Aorta (tissue), 5 donors: Measurements from ENCODE around the gene ZDHHC14. TPM values are rescaled to one million over a fixed set of nuclear protein-coding genes. Genes with fewer than 3 reads are reported as not detected.
"Not testable (repeated sequence)": the region's sequence is repeated elsewhere in the genome, so short reads cannot be mapped to it uniquely, and the experiment has no call there.

ENCODE experiments used
- ATAC-seq: fragments of 200-7000 bp; cut with Tn5 transposase; one replicate; pipeline ENCODE4 v1.9.1; 2022; ENCODE audit warnings: moderate library complexity; ENCODE audit not compliant: low FRiP score
- DNase-seq, 2 donors: peaks; one replicate each; pipeline ENCODE4 v3.0.0-alpha.2; 2020
- H3K27ac ChIP-seq, 2 donors: one replicate each; pipeline ENCODE4 v1.5.1; 2013; ENCODE audit warnings: low read length in 2 of 2, mild to moderate bottlenecking in 2 of 2, moderate library complexity in 2 of 2, control low read depth in 1 of 2, inconsistent platforms in 1 of 2, low read depth in 1 of 2
- H3K27me3 ChIP-seq, 2 donors: one replicate each; pipeline ENCODE4 v1.6.1; 2013; ENCODE audit warnings: control low read depth in 1 of 2, low read length in 1 of 2, mild to moderate bottlenecking in 1 of 2, moderate library complexity in 1 of 2; ENCODE audit not compliant: insufficient read depth in 2 of 2, control insufficient read depth in 1 of 2
- H3K36me3 ChIP-seq, 2 donors: one replicate each; pipeline ENCODE4 v1.6.1; 2013; ENCODE audit warnings: control low read depth in 1 of 2, low read length in 1 of 2, mild to moderate bottlenecking in 1 of 2; ENCODE audit not compliant: insufficient read depth in 2 of 2, control insufficient read depth in 1 of 2
- H3K4me1 ChIP-seq, 2 donors: one replicate each; pipeline ENCODE4 v1.6.1; 2013; ENCODE audit warnings: low read length in 2 of 2, control low read depth in 1 of 2, mild to moderate bottlenecking in 1 of 2, moderate library complexity in 1 of 2; ENCODE audit not compliant: insufficient read depth in 2 of 2, control insufficient read depth in 1 of 2
- H3K4me3 ChIP-seq, 2 donors: one replicate each; pipeline ENCODE4 v1.5.1; 2013; ENCODE audit warnings: low read length in 2 of 2, control low read depth in 1 of 2, mild to moderate bottlenecking in 1 of 2
- H3K9me3 ChIP-seq: one replicate; pipeline ENCODE4 v1.6.1; 2013; ENCODE audit warnings: mild to moderate bottlenecking, low read length; ENCODE audit not compliant: control insufficient read depth
- WGBS, 2 donors: extraction: QIAGEN DNeasy Blood & Tissue Kit; methylation state at CpG; one replicate each; pipeline ENCODE4 v1.1.7; 2013; 5-methylcytosine and 5-hydroxymethylcytosine counted together
- intact Hi-C, 2 donors: fragments of 100-400 bp; cut with DNase I; formaldehyde crosslinking; loops; one replicate each; pipeline versions ENCODE4 v1.14.2 to v1.15.0; 2022
- polyA plus RNA-seq, 2 donors: library from polyadenylated mRNA; stranded (reverse); fragments of 200-250 nt; gene quantifications; one replicate each; pipeline ENCODE4 v1.2.3, GENCODE V29; 2013
- total RNA-seq, 2 donors: library from RNA; stranded (reverse); fragmentation: NEBNext Ultra II Directional; extraction: Animal tissue kit (Norgen Biotek cat#: 25700); gene quantifications; one replicate each; pipeline ENCODE4 v1.2.1, GENCODE V29; 2021
- donor health status: healthy with polysubstance abuse.
- donor health status: Bipolar disorder and iron deficiency.
- donor health status: DM: no; HTN: no; CAD: no.
- donor health status: DM: no; HTN: no; CAD: no.
- donor health status: DM: yes; HTN: yes; CAD: no.

Gene ZDHHC14
- total and polyA plus RNA-seq, 4 donors, result 2.8 to 17.8 (median 14.4) TPM

GRCh38 chr6:157407646-157408045, 26.7 kb downstream of the ZDHHC14 start:
- Histone ChIP-seq H3K9me3 (no peaks in the 10 kb centered on the region), H3K4me1 (no peaks in the 10 kb centered on the region), H3K27ac (no peak overlapping the region), H3K4me3 (no peak overlapping the region), H3K27me3 (no peaks in the 10 kb centered on the region), H3K36me3 (no peaks in the 10 kb centered on the region)
- intact Hi-C loops, result no loop called here
- ATAC-seq (no peak), DNase-seq (no peak)
- 71 to 78% methylated on average over 3 of the region's 3 CpGs for WGBS, 2 donors

- H3K4me3 ChIP-seq, H3K27ac ChIP-seq, ATAC-seq, DNase-seq, H3K27me3 ChIP-seq, H3K4me1 ChIP-seq, intact Hi-C loops, H3K9me3 ChIP-seq, H3K36me3 ChIP-seq: not testable (repeated sequence)
- 97 to 98% methylated on average over 5 of the region's 5 CpGs for WGBS, 2 donors
Observed at GRCh38 chr6:157408427-157408826, 27.4 kb downstream of the ZDHHC14 start.

DNA sequence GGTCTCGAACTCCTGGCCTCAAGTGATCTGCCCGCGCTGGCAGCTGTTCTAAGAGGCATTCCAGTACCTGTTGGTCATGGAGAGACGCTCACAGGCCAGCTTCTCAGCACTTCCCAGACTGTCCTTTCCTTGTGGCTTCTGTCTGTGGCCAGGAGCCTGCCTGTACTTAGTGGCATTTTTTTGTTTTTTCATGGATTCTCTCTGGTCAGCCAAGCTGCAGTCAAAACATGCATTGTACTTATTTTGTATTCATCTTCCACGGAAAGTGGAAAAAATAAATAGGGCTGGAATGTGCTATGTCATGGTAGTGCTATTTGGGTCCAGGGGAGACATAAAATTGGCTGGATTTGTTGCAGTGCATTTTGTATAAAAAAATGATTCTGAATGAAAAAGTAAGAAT, 29.1 kb downstream of the ZDHHC14 start:
- Histone ChIP-seq H3K27ac (peak overlapping the region in 1 of 2 donors; percentile 45), H3K4me3 (no peak overlapping the region), H3K4me1 (peaks cover 0 to 4% of the 10 kb centered on the region in 2 donors), H3K9me3 (no peaks in the 10 kb centered on the region), H3K27me3 (no peaks in the 10 kb centered on the region), H3K36me3 (no peaks in the 10 kb centered on the region)
- no peak for ATAC-seq
- intact Hi-C loops, result no loop called here
- 52% methylated on average over 5 of the region's 5 CpGs for WGBS, 2 donors
- DNase-seq, result no peak

DNA sequence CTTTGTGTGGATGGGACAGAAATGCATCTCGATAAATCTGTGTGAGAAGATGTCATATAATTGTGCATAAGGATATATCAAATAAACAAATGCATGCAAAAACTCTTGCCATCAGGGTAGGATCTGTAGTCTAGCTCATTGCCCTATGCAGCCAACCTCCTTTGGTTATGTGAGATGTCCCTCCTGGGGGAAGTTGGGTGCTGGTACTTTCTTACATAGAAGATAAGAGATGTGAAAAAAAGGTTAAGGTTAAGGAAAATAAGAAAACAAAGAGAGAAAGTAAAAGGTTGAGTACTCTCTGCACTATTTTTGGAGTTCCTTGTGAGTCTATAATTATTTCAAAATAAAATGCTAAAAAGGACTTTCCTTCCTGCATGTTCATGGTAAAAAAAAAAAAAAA, 30.4 kb downstream of the ZDHHC14 start:
- Histone ChIP-seq H3K36me3 (no peaks in the 10 kb centered on the region), H3K9me3 (no peaks in the 10 kb centered on the region), H3K4me1 (peaks cover 0 to 4% of the 10 kb centered on the region in 2 donors), H3K4me3 (no peak overlapping the region), H3K27ac (no peak overlapping the region), H3K27me3 (no peaks in the 10 kb centered on the region)
- intact Hi-C loops, result no loop called here
- ATAC-seq (no peak), DNase-seq (no peak)
- 96 to 100% methylated on average over 1 of the region's 1 CpG for WGBS, 2 donors

GRCh38 chr6:157412791-157413190, 31.8 kb downstream of the ZDHHC14 start:
- no peaks in the 10 kb centered on the region for H3K27me3 ChIP-seq
- DNase-seq (no peak), ATAC-seq (no peak)
- 10 to 14% methylated on average over 11 of the region's 11 CpGs for WGBS, 2 donors
- no peaks in the 10 kb centered on the region for H3K36me3 ChIP-seq
- H3K4me3 ChIP-seq, result peak overlapping the region in 1 of 2 donors; percentile 22
- peak overlapping the region in 1 of 2 donors; percentile 12 for H3K27ac ChIP-seq
- peaks cover 0 to 4% of the 10 kb centered on the region in 2 donors for H3K4me1 ChIP-seq
- no peaks in the 10 kb centered on the region for H3K9me3 ChIP-seq
- intact Hi-C loops, result no loop called here

- Histone ChIP-seq H3K36me3 (no peaks in the 10 kb centered on the region), H3K27me3 (no peaks in the 10 kb centered on the region), H3K4me1 (no peaks in the 10 kb centered on the region), H3K27ac (no peak overlapping the region), H3K4me3 (no peak overlapping the region), H3K9me3 (no peaks in the 10 kb centered on the region)
- no peak for DNase-seq
- intact Hi-C loops, result no loop called here
- WGBS, 2 donors, result 85% methylated on average over 8 of the region's 8 CpGs
- no peak for ATAC-seq
Observed at GRCh38 chr6:157420497-157420896, 39.5 kb downstream of the ZDHHC14 start.

DNA sequence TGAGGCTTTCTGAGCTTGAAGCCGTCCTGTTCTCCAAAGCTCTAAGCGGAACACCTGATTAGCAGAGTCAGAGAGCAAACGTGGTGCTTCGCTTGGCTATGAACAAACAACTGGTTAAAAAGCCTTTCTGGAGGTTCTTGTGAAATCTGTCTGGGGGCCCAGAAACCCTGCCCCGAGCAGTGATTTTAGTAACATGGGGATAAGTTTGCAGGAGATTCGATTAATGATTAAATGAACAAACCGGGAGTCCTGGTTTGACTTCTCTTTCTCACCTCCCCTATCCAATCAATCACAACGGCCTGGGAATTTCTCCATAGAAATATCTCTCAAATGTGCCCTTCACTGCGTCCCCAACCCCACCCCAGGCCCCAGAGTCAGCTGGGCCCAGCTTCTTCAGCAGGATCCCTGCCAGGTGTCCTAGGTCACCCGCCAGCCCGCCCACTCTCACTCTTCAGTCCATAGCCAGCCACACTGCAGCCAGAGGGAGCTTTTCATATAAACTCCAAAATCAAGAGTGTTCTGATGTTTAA, 43.6 kb downstream of the ZDHHC14 start:
- DNase-seq, result no peak
- Histone ChIP-seq H3K4me3 (no peak overlapping the region), H3K27ac (no peak overlapping the region), H3K36me3 (no peaks in the 10 kb centered on the region), H3K9me3 (no peaks in the 10 kb centered on the region), H3K27me3 (no peaks in the 10 kb centered on the region), H3K4me1 (no peaks in the 10 kb centered on the region)
- 88 to 91% methylated on average over 11 of the region's 11 CpGs for WGBS, 2 donors
- ATAC-seq, result no peak
- intact Hi-C loops, result no loop called here

DNA sequence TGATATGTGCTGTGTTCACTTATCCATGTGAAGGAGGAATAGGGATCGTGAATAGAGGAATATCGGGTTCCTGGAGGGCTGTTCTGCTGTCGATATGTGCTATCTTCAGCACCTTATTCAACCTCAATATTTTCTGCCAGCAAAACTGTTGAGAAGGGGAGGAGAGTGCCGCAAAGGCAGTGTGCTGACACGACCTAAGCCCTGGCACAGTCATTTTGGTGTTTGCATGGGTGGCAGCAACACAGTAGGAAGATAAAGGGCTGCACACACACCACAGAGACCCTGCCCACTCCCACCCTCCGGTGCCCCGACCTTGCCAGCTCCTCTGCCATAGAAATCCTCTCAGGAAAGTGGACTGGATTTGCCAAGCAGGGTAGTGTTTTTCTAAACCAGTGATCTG, 47.0 kb downstream of the ZDHHC14 start:
- no peak overlapping the region for H3K4me3 ChIP-seq
- no peak for DNase-seq
- H3K27ac ChIP-seq, result no peak overlapping the region
- no peaks in the 10 kb centered on the region for H3K36me3 ChIP-seq
- intact Hi-C loops, result no loop called here
- no peak for ATAC-seq
- H3K4me1 ChIP-seq, result no peaks in the 10 kb centered on the region
- 31 to 33% methylated on average over 7 of the region's 7 CpGs for WGBS, 2 donors
- no peaks in the 10 kb centered on the region for H3K9me3 ChIP-seq
- no peaks in the 10 kb centered on the region for H3K27me3 ChIP-seq

DNA sequence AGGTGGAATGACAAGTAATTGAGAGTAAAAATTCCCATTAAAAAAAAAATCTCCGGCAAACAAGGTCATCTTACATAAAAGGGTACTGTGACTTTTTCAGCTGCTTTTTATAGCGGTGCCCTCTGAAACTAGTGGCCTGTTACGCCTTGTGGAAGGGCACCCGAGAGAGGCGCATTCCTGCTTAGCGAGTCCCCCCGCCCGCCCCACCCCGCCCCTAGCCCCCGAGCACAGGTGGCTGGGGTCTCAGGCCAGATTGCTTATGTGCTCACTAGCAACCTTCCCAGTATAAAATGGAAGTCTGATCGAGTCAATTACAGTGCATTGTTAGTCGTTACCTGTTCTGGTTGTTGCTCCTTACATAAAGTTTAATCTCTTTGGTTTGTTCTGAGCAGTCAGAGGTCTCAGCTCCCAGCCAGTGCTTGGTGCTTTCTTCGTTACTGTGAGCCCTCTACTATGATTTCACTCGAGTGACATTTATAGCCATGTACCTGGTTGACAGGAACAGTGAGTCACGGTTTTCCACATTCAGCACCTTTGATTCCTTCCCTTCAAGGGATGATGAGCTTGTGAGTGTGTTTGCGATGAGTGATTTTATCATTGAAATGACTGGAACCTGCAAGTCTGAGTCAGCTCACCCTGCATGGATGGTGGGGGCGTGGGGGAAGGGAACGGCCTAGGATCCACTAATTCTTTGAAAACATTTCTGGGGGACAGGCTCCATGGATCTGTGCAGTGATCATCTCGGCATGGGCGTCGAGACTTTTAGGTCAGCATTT, 47.6 kb downstream of the ZDHHC14 start:
- Histone ChIP-seq H3K4me3 (no peak overlapping the region), H3K27ac (no peak overlapping the region), H3K36me3 (no peaks in the 10 kb centered on the region), H3K9me3 (no peaks in the 10 kb centered on the region), H3K4me1 (no peaks in the 10 kb centered on the region), H3K27me3 (no peaks in the 10 kb centered on the region)
- intact Hi-C loops, result no loop called here
- 76 to 77% methylated on average over 21 of the region's 21 CpGs for WGBS, 2 donors
- DNase-seq (no peak), ATAC-seq (no peak)
